SK-N-SH (cell line): Measurements from ENCODE around the gene MPO. TPM values are rescaled to one million over a fixed set of nuclear protein-coding genes. Genes with fewer than 3 reads are reported as not detected.

ENCODE experiments used
- CTCF ChIA-PET: fragments of 300-600, 350-600 bp; formaldehyde crosslinking; extraction: SDS; loops from one replicate; lab custom pipeline; 2021; lab: Yijun Ruan, JAX
- POLR2A ChIA-PET: fragments of 350-600 bp; sonication (Branson Sonifier 250); formaldehyde crosslinking; extraction: SDS; loops from one replicate; lab custom pipeline; 2020; ENCODE audit warnings: antibody characterized with exemption, inconsistent platforms; lab: Yijun Ruan, JAX
- DNase-seq: peaks from one replicate; pipeline ENCODE4 v3.0.0; 2012
- H2AFZ ChIP-seq: fragments of 200-600 bp; sonication (generic); 2 replicates; pipeline ENCODE4 v1.8.1; 2016; ENCODE audit warnings: antibody characterized with exemption, mild to moderate bottlenecking, low read depth
- H3F3A ChIP-seq: fragments of 200-600 bp; sonication (generic); replicated peaks from 2 replicates; pipeline ENCODE3; 2016; ENCODE audit warnings: antibody characterized with exemption, mild to moderate bottlenecking; ENCODE audit not compliant: insufficient read depth
- H3K27ac ChIP-seq, 2 experiments: fragments of 200-500 bp in 1 of 2; fragments of 200-600 bp in 1 of 2; sonication (Bioruptor generic) in 1 of 2; sonication (generic), shearing (Covaris generic) in 1 of 2; 2 replicates each; pipeline versions ENCODE4 v1.5.1 to v1.6.1; 2014 to 2016; ENCODE audit warnings: low read depth in 2 of 2, inconsistent platforms in 1 of 2, low read length in 1 of 2, mild to moderate bottlenecking in 1 of 2, mixed read lengths in 1 of 2
- H3K27me3 ChIP-seq: fragments of 200-600 bp; sonication (generic), shearing (Covaris generic); 2 replicates; pipeline ENCODE4 v1.6.1; 2016; ENCODE audit warnings: mixed run types; ENCODE audit not compliant: insufficient read depth
- H3K36me3 ChIP-seq, 2 experiments: fragments of 200-500 bp in 1 of 2; fragments of 200-600 bp in 1 of 2; sonication (Bioruptor generic) in 1 of 2; sonication (generic) in 1 of 2; replicated peaks in 1 of 2; 2 replicates each; pipeline versions ENCODE3 to v1.5.1; 2014 to 2016; ENCODE audit warnings: low read length in 1 of 2, mild to moderate bottlenecking in 1 of 2; ENCODE audit not compliant: insufficient read depth in 2 of 2, control insufficient read depth in 1 of 2
- H3K4me1 ChIP-seq, 2 experiments: fragments of 200-500 bp in 1 of 2; fragments of 200-600 bp in 1 of 2; sonication (Bioruptor generic) in 1 of 2; sonication (generic), shearing (Covaris generic) in 1 of 2; 2 replicates each; pipeline versions ENCODE4 v1.5.1 to v1.6.1; 2014 to 2016; ENCODE audit warnings: low read depth in 1 of 2, low read length in 1 of 2, mixed run types in 1 of 2; ENCODE audit not compliant: insufficient read depth in 2 of 2, control insufficient read depth in 1 of 2
- H3K4me2 ChIP-seq: fragments of 200-600 bp; sonication (generic), shearing (Covaris generic); 2 replicates; pipeline ENCODE4 v1.6.1; 2017; ENCODE audit warnings: mixed run types
- H3K4me3 ChIP-seq, 2 experiments: fragments of 200-500 bp in 1 of 2; fragments of 200-600 bp in 1 of 2; sonication (Bioruptor generic) in 1 of 2; sonication (generic), shearing (Covaris generic) in 1 of 2; 2 replicates each; pipeline versions ENCODE4 v1.5.1 to v1.8.1; 2014 to 2016; ENCODE audit warnings: low read depth in 2 of 2, inconsistent platforms in 1 of 2, low read length in 1 of 2, mild to moderate bottlenecking in 1 of 2, mixed read lengths in 1 of 2, moderate library complexity in 1 of 2
- H3K79me2 ChIP-seq: fragments of 200-600 bp; sonication (generic); 2 replicates; pipeline ENCODE4 v1.8.1; 2017; ENCODE audit warnings: mild to moderate bottlenecking; ENCODE audit not compliant: insufficient read depth
- H3K9ac ChIP-seq: fragments of 200-600 bp; sonication (generic); 2 replicates; pipeline ENCODE4 v1.6.1; 2017; ENCODE audit warnings: mixed run types
- H3K9me2 ChIP-seq: fragments of 200-600 bp; sonication (generic); 2 replicates; pipeline ENCODE4 v1.6.1; 2017; ENCODE audit warnings: mixed run types
- H3K9me3 ChIP-seq: fragments of 200-600 bp; sonication (generic); 2 replicates; pipeline ENCODE4 v1.6.1; 2017; ENCODE audit warnings: mixed run types, mild to moderate bottlenecking, moderate library complexity
- H4K20me1 ChIP-seq: fragments of 200-600 bp; sonication (generic); 2 replicates; pipeline ENCODE4 v1.6.1; 2017; ENCODE audit warnings: mild to moderate bottlenecking, mixed run types; ENCODE audit not compliant: insufficient read depth
- CHD2 ChIP-seq: fragments of 150-350 bp; IDR thresholded peaks from 2 replicates; pipeline ENCODE4 v1.6.1; 2018; ENCODE audit warnings: low read length; ENCODE audit not compliant: partially characterized antibody
- ELF1 ChIP-seq: IDR thresholded peaks from 2 replicates; pipeline ENCODE4 v1.4.0; 2012
- EP300 ChIP-seq, 2 experiments: IDR thresholded peaks; 2 replicates each; pipeline versions ENCODE4 v1.4.0 to v1.6.1; 2012; ENCODE audit warnings: borderline replicate concordance in 1 of 2, low read depth in 1 of 2, low read length in 1 of 2
- EZH2phosphoT487 ChIP-seq: fragments of 200-600 bp; sonication (generic); IDR thresholded peaks from 2 replicates; pipeline ENCODE4 v1.6.1; 2017; ENCODE audit warnings: low read depth, mixed run types, mild to moderate bottlenecking, antibody characterized with exemption, moderate library complexity, borderline replicate concordance
- FOSL2 ChIP-seq: IDR thresholded peaks from 2 replicates; pipeline ENCODE4 v1.4.0; 2012; ENCODE audit warnings: low read depth, mild to moderate bottlenecking, moderate library complexity, borderline replicate concordance
- FOXJ3 ChIP-seq: sonication (generic); formaldehyde crosslinking; IDR thresholded peaks from 2 replicates; pipeline ENCODE4 v1.5.1; 2020; ENCODE audit warnings: mild to moderate bottlenecking, missing genetic modification reagents
- GABPA ChIP-seq: IDR thresholded peaks from 2 replicates; pipeline ENCODE4 v1.4.0; 2012; ENCODE audit warnings: low read depth, mild to moderate bottlenecking
- GATA2 ChIP-seq: sonication (generic); formaldehyde crosslinking; IDR thresholded peaks from 2 replicates; pipeline ENCODE4 v1.5.0; 2020; ENCODE audit warnings: mild to moderate bottlenecking, missing genetic modification reagents
- JUND ChIP-seq: IDR thresholded peaks from 2 replicates; pipeline ENCODE4 v1.4.0; 2012
- NFIC ChIP-seq: IDR thresholded peaks from 2 replicates; pipeline ENCODE4 v1.4.0; 2012; ENCODE audit warnings: borderline replicate concordance
- NRF1 ChIP-seq: IDR thresholded peaks from 2 replicates; pipeline ENCODE4 v1.6.1; 2012; ENCODE audit warnings: low read depth, mild to moderate bottlenecking, low read length
- POLR2AphosphoS5 ChIP-seq: IDR thresholded peaks from 2 replicates; pipeline ENCODE4 v1.6.1; 2012; ENCODE audit warnings: low read depth, low read length
- RXRA ChIP-seq: IDR thresholded peaks from 2 replicates; pipeline ENCODE4 v1.4.0; 2012; ENCODE audit warnings: low read depth, mild to moderate bottlenecking, borderline replicate concordance
- SIN3A ChIP-seq: IDR thresholded peaks from 2 replicates; pipeline ENCODE4 v1.6.1; 2012; ENCODE audit warnings: low read depth, mild to moderate bottlenecking, low read length, moderate library complexity, borderline replicate concordance
- TCF12 ChIP-seq: IDR thresholded peaks from 2 replicates; pipeline ENCODE4 v1.4.0; 2012
- TEAD4 ChIP-seq: IDR thresholded peaks from 2 replicates; pipeline ENCODE4 v1.4.0; 2012; ENCODE audit warnings: mild to moderate bottlenecking, borderline replicate concordance; ENCODE audit not compliant: insufficient read depth
- YY1 ChIP-seq: IDR thresholded peaks from 2 replicates; pipeline ENCODE4 v1.4.0; 2012; ENCODE audit warnings: low read depth, mild to moderate bottlenecking
- WGBS: methylation state at CpG from one replicate; pipeline ENCODE4 v1.1.6; 2017; ENCODE audit warnings: low lambda C conversion rate; 5-methylcytosine and 5-hydroxymethylcytosine counted together
- polyA plus RNA-seq, 3 experiments: library from polyadenylated mRNA; depleted of rRNA; stranded (reverse); fragments of >200 nt; gene quantifications; 2 replicates each; pipeline ENCODE4 v1.2.3, GENCODE V29; 2012
- TF ChIP-seq, protein P1 (sequence below): fragments of 150-350 bp; IDR thresholded peaks from 2 replicates; pipeline ENCODE4 v1.6.1; 2016; ENCODE audit warnings: mild to moderate bottlenecking, low read depth, low read length
- TF ChIP-seq, protein P2 (sequence below): fragments of 200-600 bp; sonication (generic); IDR thresholded peaks from 2 replicates; pipeline ENCODE4 v1.6.1; 2017; ENCODE audit warnings: antibody characterized with exemption, mild to moderate bottlenecking, moderate library complexity
- TF ChIP-seq, protein P3 (sequence below): IDR thresholded peaks from 2 replicates; pipeline ENCODE4 v1.6.1; 2012; ENCODE audit warnings: mild to moderate bottlenecking, low read depth, low read length, moderate library complexity
- TF ChIP-seq, protein P4 (sequence below): IDR thresholded peaks from 2 replicates; pipeline ENCODE4 v1.4.0; 2012; ENCODE audit warnings: low read depth

The MPO gene
- polyA plus RNA-seq, 1 of the 3 experiments (the other 2 are of a cell fraction) = not detected

DNA sequence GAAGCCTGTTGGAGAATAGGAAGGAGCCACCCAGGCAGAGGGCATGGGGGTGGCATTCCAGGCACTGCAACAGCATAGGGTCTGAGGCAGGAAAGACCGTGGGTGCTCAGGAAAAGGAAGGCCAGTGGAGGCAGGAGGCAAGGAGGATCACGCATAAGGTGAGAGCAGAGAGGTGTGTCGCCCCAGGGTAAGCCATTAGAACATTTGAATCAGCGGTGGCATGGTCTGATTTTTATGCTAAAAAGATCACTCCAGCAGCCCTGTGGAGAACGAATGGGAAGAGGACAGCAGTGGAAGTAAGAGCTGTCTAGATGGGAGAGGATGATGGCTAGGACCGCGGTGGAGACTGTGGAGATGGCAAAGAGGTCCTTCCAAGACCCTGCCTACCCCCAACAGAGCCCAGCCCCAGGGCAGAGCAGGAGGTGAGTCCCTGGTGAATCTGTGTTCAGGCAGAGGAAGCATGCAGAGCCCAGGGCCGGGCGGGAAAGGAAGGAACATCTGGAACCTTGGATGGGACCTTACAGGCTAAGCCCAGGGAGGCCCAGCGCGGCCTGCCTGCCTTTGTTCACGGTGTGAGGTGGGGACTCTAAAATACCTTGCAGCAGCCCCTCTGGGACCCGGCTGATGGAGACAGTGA lies 34.5 kb downstream of the MPO start:
- H3K9ac ChIP-seq = no peak overlapping the region
- WGBS = 43% methylated on average over 9 of the region's 13 CpGs

DNA sequence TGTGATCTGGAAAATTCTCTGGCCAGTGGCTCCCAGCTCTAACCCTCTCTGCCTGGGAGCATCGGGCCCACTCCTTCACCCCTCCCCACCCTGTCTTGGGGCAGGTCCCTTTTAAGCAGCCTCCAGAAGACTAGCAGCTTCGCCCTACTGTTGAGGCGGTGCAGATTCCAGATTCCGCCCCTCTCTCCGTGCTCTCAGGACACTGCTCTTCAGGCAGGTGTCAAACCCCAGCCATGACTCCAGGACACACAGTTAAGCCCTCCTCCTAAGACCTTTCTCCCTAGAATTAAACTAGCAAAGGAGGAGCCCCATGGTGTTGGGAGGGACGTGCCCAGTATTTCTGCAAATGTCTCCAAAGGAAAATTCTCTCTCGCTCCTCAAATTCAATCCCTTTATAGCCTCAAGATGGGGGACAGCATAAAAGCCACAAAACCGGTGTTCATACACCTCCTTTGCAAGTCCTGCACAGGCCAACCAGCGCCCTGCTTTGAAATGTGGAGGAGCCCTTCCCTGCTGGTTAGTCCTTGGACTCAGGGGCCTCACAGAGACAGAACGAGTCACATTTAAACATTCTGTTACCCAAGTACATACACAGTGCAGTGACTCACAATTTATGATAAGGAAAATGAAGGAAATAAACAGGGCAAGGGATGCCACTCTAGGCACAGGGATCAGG lies 35.2 kb downstream of the MPO start:
- no peak overlapping the region for H3K4me3 ChIP-seq
- no peaks in the 10 kb centered on the region for H4K20me1 ChIP-seq
- ChIA-PET CTCF (interaction anchor here (0.6 to 1.5 kb wide), 3 partner anchors 26 to 172 kb away, joined by 3 read pairs; partner anchors contain the start of gene MKS1), POLR2A (no interaction called here)
- H3K4me2 ChIP-seq = no peak overlapping the region
- H3K27me3 ChIP-seq = peaks cover 83% of the 10 kb centered on the region
- H3K79me2 ChIP-seq = no peaks in the 10 kb centered on the region
- WGBS = 30% methylated on average over 10 of the region's 10 CpGs
- no peaks in the 10 kb centered on the region for H3F3A ChIP-seq
- H3K4me1 ChIP-seq = peaks cover 0 to 8% of the 10 kb centered on the region in 2 experiments; a peak in 1 of 4 replicates
- no peak overlapping the region for H2AFZ ChIP-seq
- no peaks in the 10 kb centered on the region for H3K9me3 ChIP-seq
- H3K36me3 ChIP-seq = no peaks in the 10 kb centered on the region
- DNase-seq = no peak
- no peaks in the 10 kb centered on the region for H3K9me2 ChIP-seq
- no peak overlapping the region for H3K9ac ChIP-seq
- no peak overlapping the region for H3K27ac ChIP-seq
- no peak for TF ChIP-seq YY1
- TF ChIP-seq NRF1 = no peak
- TF ChIP-seq POLR2AphosphoS5 = no peak
- TF ChIP-seq, protein P1, sequence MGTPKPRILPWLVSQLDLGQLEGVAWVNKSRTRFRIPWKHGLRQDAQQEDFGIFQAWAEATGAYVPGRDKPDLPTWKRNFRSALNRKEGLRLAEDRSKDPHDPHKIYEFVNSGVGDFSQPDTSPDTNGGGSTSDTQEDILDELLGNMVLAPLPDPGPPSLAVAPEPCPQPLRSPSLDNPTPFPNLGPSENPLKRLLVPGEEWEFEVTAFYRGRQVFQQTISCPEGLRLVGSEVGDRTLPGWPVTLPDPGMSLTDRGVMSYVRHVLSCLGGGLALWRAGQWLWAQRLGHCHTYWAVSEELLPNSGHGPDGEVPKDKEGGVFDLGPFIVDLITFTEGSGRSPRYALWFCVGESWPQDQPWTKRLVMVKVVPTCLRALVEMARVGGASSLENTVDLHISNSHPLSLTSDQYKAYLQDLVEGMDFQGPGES = no peak
- no peak for TF ChIP-seq JUND
- no peak for TF ChIP-seq TCF12
- TF ChIP-seq TEAD4 = no peak
- TF ChIP-seq, protein P2, sequence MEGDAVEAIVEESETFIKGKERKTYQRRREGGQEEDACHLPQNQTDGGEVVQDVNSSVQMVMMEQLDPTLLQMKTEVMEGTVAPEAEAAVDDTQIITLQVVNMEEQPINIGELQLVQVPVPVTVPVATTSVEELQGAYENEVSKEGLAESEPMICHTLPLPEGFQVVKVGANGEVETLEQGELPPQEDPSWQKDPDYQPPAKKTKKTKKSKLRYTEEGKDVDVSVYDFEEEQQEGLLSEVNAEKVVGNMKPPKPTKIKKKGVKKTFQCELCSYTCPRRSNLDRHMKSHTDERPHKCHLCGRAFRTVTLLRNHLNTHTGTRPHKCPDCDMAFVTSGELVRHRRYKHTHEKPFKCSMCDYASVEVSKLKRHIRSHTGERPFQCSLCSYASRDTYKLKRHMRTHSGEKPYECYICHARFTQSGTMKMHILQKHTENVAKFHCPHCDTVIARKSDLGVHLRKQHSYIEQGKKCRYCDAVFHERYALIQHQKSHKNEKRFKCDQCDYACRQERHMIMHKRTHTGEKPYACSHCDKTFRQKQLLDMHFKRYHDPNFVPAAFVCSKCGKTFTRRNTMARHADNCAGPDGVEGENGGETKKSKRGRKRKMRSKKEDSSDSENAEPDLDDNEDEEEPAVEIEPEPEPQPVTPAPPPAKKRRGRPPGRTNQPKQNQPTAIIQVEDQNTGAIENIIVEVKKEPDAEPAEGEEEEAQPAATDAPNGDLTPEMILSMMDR = no peak
- no peak for TF ChIP-seq SIN3A
- no peak for TF ChIP-seq EZH2phosphoT487

More for the DNA sequence above, 34.5 kb downstream of the MPO start:
- no peaks in the 10 kb centered on the region for H3K9me3 ChIP-seq
- no peaks in the 10 kb centered on the region for H3F3A ChIP-seq
- H3K4me2 ChIP-seq = no peak overlapping the region
- CTCF ChIA-PET = interaction anchor here (0.8 to 4.7 kb wide), 4 partner anchors 8 to 171 kb away, joined by 3 to 34 read pairs (median 6); partner anchors contain the start of genes LPO and RNF43
- peaks cover 0 to 8% of the 10 kb centered on the region in 2 experiments; a peak in 1 of 4 replicates for H3K4me1 ChIP-seq
- no peak for DNase-seq
- no peak overlapping the region for H3K27ac ChIP-seq
- H3K27me3 ChIP-seq = peaks cover 82% of the 10 kb centered on the region
- TF ChIP-seq GABPA = no peak
- no peak for TF ChIP-seq RXRA
- no peak for TF ChIP-seq GATA2
- TF ChIP-seq TCF12 = no peak
- no peak for TF ChIP-seq EP300 (IDR thresholded peaks at IDR 0.05; ENCODE audit: borderline replicate concordance in 1 of 2, low read depth in 1 of 2, low read length in 1 of 2)
- TF ChIP-seq, protein P3, sequence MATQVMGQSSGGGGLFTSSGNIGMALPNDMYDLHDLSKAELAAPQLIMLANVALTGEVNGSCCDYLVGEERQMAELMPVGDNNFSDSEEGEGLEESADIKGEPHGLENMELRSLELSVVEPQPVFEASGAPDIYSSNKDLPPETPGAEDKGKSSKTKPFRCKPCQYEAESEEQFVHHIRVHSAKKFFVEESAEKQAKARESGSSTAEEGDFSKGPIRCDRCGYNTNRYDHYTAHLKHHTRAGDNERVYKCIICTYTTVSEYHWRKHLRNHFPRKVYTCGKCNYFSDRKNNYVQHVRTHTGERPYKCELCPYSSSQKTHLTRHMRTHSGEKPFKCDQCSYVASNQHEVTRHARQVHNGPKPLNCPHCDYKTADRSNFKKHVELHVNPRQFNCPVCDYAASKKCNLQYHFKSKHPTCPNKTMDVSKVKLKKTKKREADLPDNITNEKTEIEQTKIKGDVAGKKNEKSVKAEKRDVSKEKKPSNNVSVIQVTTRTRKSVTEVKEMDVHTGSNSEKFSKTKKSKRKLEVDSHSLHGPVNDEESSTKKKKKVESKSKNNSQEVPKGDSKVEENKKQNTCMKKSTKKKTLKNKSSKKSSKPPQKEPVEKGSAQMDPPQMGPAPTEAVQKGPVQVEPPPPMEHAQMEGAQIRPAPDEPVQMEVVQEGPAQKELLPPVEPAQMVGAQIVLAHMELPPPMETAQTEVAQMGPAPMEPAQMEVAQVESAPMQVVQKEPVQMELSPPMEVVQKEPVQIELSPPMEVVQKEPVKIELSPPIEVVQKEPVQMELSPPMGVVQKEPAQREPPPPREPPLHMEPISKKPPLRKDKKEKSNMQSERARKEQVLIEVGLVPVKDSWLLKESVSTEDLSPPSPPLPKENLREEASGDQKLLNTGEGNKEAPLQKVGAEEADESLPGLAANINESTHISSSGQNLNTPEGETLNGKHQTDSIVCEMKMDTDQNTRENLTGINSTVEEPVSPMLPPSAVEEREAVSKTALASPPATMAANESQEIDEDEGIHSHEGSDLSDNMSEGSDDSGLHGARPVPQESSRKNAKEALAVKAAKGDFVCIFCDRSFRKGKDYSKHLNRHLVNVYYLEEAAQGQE = no peak
- no peak for TF ChIP-seq ELF1
- no peak for TF ChIP-seq YY1
- TF ChIP-seq FOSL2 = no peak
- TF ChIP-seq CHD2 = no peak
- no peak for TF ChIP-seq FOXJ3 (CRISPR knock-in tag)
- TF ChIP-seq JUND = no peak
- TF ChIP-seq NFIC = no peak
- TF ChIP-seq, protein P4, sequence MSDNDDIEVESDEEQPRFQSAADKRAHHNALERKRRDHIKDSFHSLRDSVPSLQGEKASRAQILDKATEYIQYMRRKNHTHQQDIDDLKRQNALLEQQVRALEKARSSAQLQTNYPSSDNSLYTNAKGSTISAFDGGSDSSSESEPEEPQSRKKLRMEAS = no peak
- POLR2A ChIA-PET = no interaction called here
- no peaks in the 10 kb centered on the region for H3K79me2 ChIP-seq
- H3K9me2 ChIP-seq = no peaks in the 10 kb centered on the region
- no peaks in the 10 kb centered on the region for H3K36me3 ChIP-seq
- no peaks in the 10 kb centered on the region for H4K20me1 ChIP-seq
- H3K4me3 ChIP-seq = no peak overlapping the region
- H2AFZ ChIP-seq = no peak overlapping the region
